HG03565 (cell line): ENCODE data around the gene LRBA.
"Not testable (repeated sequence)": the region's sequence is repeated elsewhere in the genome, so short reads cannot be mapped to it uniquely, and the experiment has no call there.

Experiments used
- ATAC-seq: cut with Tn5 transposase; IDR thresholded peaks from one replicate; pipeline ENCODE4 v1.9.1; 2021; ENCODE audit warnings: mild to moderate bottlenecking, moderate library complexity; ENCODE audit not compliant: unreplicated experiment

Gene LRBA

DNA sequence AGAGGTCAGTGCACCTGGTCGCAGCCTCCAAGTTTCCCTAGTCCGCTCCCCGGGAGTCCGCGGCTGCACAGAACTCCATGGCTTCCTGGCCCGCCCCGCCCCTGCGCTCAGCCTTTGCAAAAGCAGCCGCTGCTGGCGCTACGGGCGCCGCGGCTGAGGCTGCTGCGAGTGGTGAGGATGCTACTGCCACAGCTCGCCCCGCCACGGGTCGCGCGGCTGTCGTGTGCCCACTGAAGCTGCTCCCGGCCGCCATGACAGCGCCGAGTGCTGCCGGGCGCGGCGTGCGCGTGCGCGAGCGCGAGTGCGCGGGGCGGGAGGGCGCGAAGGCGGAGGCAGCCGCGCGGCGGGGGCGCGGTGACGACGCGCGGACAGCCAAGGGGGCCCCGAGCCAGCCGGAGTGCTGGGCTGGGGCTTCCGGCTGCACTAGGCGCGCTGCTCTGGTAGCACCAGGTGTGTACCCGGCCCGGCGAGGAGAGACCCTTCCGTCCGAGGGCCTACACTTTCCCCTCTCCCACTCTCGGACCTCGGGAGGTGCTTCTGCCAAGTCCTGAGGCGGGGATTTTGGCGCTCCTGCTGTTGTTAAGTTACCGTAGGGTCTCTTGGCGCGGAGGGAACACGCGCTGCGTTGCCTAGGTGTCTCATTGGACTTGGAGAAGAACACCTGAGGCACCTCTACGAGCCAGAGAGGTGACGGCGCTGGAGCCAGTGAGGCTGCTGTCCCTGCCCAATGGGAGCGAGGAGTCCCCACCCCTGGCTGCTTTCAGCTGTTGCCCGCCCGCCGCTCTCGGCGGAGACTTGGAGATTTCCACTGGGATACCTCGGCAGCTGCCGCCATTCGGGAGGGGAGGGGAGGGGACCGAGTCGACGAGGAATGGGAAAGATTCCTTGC is 619 bp upstream of the LRBA start:
- ATAC-seq = peak; percentile 66

- ATAC-seq = no peak
Measured at GRCh38 chr4:151013944-151014343, 1.1 kb downstream of the LRBA start.

- ATAC-seq = no peak
Measured at GRCh38 chr4:151013491-151013890, 1.6 kb downstream of the LRBA start.

DNA sequence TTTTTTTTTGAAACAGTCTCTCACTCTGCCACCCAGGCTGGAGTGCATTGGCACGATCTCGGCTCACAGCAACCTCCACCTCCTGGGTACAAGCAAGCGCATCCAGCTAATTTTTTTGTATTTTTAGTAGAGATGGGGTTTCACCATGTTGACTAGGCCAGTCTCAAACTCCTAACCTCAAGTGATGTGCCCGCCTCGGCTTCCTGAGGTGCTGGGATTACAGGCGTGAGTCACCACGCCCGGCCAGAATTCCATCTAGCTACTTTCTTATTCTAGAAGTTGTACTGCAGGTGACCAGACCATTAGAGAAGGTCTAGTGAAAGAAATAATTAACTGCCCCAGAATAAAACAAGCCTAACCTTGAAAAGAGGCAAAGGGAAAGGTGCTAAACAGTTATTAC is 2.3 kb downstream of the LRBA start:
- no peak for ATAC-seq

GRCh38 chr4:151012376-151012775 is 2.7 kb downstream of the LRBA start:
- ATAC-seq = no peak

DNA sequence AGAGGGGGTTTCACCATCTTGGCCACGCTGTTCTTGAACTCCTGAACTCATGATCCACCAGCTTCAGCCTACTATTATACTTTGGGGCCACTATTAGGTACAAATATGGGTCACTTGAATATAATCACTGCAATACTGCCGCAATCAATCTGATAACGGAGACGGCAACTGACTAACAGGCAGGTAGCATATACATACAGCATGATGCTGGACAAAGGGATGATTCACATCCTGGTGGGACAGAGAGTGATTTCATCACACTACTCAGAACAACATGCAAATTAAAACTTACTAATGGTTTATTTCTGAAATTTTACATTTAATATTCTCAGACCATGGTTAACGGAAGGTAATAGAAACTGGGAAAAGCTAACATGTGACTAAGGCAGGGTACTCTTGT is 10.9 kb downstream of the LRBA start:
- ATAC-seq = no peak

DNA sequence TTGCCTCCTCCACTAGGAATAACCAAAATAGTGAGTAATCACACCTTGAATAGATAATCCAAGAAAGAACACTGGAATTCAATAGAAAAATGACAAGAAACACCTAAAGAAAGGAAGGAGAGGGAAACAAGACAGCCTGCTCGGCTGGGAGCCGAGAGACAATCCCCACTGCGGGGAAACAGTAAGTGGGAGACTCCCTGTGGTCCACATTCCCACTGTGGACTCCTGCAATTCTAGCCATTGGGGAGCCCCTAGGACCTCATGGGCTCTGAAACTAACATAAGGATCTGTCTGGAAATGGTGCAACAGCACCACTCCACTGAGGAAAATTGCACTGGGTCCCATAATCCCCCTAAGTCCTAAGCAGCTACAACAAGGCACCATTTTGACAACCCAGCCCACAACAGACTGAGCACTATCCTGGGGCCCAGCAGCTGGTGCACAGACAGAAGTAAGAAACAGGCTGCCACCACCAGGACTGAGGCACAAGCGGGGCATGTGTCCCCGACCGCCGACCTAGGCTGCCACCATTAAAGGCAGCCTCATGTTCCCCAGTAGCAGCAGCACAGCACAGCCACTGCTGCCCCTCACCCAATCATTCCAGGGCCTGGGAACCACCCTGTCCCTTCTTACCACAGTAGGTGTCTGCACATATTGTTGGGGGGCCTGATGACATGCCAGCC is 14.2 kb downstream of the LRBA start:
- no peak for ATAC-seq

DNA sequence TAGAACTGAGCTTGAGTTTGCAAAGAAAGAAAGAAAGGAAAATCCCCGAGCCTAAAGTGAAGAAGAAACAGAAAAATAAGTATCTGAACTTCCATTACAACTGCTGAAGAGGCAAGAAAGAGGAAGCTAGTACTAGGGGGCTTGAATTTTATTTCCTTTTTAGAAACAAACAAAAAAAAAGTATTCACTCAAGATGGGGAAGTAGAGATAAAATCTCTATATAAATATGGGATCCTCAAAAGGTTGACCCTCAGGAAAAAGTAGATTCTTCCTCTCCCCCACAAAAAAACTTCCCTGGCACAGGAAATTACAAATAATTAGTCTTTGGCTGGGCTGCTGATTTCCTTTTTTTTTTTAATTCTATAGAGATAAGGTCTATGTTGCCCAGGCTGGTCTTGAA is 16.0 kb downstream of the LRBA start:
- no peak for ATAC-seq

- ATAC-seq = no peak
Measured at GRCh38 chr4:150997141-150997540, 17.9 kb downstream of the LRBA start.

DNA sequence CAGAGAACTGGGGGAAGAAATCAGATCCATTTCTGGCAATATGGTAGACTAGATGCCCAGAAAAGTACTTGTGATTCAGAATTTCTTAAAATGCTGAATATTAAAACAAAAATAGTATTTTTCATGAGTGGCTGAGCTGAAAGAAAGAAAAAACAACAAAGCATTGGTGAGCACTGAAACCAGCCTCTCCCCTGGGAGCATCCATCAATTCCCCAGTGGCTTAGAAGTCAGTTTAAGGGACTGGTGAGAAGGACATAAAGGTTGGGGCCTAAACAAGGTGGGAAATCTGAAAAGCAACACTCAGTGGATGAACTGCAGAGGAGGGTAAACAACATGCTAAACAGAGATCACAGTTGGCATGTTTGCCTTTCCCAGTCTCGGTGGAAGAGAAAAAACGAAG is 20.4 kb downstream of the LRBA start:
- ATAC-seq = no peak

- not testable (repeated sequence) for ATAC-seq
Measured at GRCh38 chr4:150993577-150993976, 21.5 kb downstream of the LRBA start.

DNA sequence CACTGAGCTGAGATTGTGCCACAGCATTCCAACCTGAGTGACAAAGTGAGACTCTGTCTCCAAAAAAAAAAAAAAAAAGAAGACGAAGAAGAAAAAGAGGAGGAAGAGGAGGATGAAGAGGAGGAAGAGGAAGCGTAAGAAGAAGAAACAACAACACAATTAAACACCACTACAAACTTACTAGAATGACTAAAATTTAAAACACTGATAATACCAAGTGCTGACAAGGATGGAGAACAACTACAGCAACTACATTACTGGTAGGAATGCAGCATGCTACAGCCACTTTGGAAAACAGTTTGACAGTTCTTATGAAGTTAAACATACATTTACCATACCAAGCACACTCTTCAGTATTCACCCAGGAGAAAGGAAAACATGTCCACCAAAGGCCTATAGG is 24.1 kb downstream of the LRBA start:
- no peak for ATAC-seq

GRCh38 chr4:150990250-150990649 is 24.8 kb downstream of the LRBA start:
- ATAC-seq = no peak

GRCh38 chr4:150988238-150988637 is 26.8 kb downstream of the LRBA start:
- ATAC-seq = no peak

DNA sequence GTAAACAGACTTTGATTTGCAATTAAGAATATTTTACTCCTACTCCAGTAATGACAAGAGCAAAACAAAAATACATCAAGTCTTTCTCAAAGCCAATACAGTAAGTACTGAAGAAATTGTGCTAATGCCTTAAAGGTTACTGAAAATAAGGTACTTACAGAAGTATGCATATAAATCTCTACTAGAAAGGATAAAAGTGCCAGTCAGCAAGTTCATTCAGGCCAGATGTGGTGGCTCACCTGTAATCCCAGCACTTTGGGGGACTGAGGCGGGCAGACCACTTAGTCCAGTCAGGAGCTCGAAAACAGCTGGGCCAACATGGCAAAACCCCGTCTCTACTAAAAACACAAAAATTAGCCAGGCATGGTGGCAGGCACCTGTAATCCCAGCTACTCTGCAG is 27.9 kb downstream of the LRBA start:
- no peak for ATAC-seq

DNA sequence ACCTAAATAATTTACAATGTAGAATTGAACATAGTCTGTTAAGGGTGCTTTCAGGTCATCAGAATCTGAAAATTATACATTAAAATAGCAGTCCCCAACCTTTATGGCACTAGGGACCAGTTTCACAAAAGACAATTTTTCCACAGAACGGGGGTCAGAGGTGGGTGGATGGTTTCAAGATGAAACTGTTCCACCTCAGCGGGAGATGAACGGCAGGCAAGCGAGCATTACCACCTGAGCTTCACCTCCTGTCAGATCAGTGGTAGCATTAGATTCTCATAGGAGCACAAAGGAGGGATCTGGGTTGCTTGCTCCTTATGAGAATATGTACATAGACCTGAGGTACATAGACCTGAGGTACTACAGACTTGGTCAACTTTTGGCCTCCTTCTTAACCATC is 29.0 kb downstream of the LRBA start:
- peak; percentile 60 for ATAC-seq

DNA sequence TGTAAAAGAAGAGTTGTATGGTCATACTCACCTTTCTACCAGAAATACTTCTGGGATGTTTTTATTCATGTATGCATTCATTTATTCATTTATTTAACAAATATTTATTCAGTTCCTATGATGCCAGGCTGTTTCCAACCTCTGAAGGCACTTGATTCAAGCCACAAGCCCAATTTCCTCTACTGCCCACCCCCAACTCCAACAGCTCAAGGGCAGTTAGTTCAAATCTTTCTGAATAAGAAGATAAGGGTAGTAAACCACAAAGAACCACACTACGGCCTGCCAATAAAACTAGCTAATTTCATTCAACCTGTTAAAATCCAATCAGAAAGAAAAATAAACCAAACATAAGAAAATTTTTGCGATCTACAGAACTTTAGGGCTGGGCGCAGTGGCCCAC is 31.2 kb downstream of the LRBA start:
- ATAC-seq = no peak

GRCh38 chr4:150982557-150983233 is 32.4 kb downstream of the LRBA start:
- no peak for ATAC-seq

GRCh38 chr4:150978738-150979575 is 36.1 kb downstream of the LRBA start:
- no peak for ATAC-seq

DNA sequence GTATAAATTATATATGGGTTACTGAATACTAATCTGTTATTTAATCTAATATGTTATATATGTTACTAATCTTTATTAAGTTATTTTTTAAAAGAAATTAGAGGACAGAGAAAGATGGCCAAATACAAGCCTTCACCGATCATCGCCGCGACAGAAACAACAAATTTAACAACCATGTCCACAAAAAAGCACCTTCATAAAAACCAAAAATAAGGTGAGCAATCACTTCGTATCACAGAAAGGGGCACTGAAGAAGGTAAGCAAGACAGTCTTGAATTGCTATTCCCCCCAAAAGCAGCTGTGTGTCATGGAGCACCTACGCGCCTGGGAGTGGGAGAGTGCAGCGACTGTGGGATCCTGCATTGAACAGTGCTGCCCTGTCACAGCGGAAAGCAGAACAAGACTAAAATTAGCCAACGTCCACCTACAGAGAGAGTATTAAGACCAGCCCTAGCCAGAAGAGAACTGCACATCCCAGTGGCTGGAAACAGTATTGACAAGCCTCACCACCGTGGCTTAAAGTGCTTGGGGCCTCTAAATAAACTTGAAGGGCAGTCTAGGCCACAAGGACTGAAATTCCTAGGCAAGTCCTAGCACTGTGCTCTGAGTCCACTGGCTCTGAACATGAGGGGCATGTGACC is 38.5 kb downstream of the LRBA start:
- ATAC-seq = no peak
